Sigmoid colon (tissue), 4 donors: Measurements from ENCODE around the gene MAB21L2.

Source experiments
- POLR2A ChIP-seq, 2 donors: fragments of 450-650 bp; IDR thresholded peaks; one replicate each; pipeline ENCODE4 v1.6.1; 2016; ENCODE audit warnings: antibody characterized with exemption in 2 of 2, mild to moderate bottlenecking in 2 of 2, moderate library complexity in 2 of 2
- POLR2AphosphoS5 ChIP-seq, 4 donors: sonication (generic); formaldehyde crosslinking; IDR thresholded peaks; one replicate each; pipeline ENCODE4 v1.6.1; 2017; ENCODE audit warnings: antibody characterized with exemption in 4 of 4
- TF ChIP-seq, protein P1 (sequence below), 4 experiments: fragments of 450-650 bp in 3 of 4; fragments of 200-600 bp in 1 of 4; IDR thresholded peaks; one replicate each; pipeline ENCODE4 v1.5.1; 2016 to 2019; ENCODE audit warnings: antibody characterized with exemption in 4 of 4, mild to moderate bottlenecking in 3 of 4, moderate library complexity in 2 of 4

DNA sequence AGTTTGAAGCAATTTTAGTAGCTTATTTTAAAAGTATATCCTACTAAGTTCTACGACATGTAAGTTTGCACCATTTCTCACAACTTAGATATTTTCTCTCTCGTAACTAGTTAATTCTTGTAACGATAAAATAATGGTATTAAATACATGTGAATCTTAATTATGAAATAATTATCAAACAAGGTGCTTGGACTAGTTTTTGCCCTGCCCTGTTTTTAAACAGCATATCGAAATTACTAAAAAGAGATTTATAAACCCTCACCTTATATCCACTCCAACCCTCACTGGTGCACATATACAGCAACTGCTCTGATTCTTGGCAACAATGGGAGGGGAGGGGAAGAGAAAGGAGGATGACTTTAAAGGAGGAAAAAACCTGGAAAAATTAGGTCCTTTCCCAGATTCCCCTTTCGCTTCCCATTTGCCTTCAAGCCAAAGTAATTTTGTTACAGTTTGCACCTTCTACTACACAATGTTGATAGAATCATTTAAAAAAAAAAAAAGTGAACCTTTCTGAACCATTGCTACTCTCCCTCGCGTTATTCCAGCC lies 820 bp upstream of the MAB21L2 start:
- TF ChIP-seq, protein P1, sequence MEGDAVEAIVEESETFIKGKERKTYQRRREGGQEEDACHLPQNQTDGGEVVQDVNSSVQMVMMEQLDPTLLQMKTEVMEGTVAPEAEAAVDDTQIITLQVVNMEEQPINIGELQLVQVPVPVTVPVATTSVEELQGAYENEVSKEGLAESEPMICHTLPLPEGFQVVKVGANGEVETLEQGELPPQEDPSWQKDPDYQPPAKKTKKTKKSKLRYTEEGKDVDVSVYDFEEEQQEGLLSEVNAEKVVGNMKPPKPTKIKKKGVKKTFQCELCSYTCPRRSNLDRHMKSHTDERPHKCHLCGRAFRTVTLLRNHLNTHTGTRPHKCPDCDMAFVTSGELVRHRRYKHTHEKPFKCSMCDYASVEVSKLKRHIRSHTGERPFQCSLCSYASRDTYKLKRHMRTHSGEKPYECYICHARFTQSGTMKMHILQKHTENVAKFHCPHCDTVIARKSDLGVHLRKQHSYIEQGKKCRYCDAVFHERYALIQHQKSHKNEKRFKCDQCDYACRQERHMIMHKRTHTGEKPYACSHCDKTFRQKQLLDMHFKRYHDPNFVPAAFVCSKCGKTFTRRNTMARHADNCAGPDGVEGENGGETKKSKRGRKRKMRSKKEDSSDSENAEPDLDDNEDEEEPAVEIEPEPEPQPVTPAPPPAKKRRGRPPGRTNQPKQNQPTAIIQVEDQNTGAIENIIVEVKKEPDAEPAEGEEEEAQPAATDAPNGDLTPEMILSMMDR (IDR thresholded peaks at IDR 0.05), result no peak
- TF ChIP-seq POLR2A (IDR thresholded peaks at IDR 0.05) (no peak), POLR2AphosphoS5 (IDR thresholded peaks at IDR 0.05) (no peak)
